NCI-H1092 treated with DMSO at 0.1 percent for 48 hours (cell line): ENCODE data around the gene LRRC47.

Experiments
- DNase-seq: peaks from one replicate; lab custom pipeline; 2025; lab: John Stamatoyannopoulos, UW

The LRRC47 gene

DNA sequence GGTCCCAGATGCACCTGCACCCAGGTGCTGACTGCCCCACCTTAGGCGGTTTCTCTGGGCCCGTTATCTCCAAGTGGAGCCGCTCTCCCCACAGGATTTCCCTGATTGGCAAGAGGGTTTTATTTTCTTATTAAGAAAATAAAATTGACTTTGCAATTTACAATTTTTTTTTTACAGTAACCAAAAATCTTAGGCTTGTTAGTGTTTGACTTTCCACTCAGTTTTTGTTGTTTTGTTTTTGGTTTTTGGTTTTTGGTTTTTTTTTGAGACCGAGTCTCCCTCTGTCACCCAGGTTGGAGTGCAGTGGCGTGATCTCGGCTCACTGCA is 48.8 kb downstream of the LRRC47 start:
- DNase-seq: no peak

DNA sequence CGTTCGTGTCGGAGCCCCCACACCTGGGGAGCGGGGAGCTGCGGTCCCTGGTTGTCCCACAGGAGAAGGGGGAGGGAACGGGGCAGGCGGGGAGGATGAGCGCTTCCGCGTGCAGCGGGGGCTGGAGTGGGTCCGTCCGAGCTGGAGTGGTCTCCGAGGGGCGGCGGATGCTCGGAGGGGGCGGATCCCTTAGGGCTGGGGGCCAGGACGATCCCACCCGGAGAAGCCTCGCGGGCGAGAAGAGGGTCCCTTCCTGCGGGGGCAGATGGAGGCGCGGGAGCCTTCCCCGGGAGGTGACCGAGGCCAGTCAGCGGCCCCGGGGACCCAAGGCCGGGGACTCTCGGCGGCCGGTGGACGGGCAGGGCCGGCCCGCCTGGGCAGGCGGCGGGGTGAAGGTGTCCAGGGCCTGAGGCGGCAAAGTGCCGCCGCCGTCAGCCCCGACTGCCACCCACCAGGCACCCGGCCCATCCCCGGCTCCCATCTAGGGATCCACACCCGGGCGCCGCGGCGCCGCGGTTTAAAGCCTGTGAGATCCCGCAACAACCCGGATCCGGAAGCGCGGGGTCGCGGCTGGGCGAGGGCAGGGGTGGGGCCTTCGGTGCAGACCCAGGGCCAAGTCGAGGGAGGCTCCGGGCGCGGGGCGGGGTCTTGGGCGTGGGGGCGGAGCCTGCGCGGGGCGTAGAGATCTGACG is 49.3 kb downstream of the LRRC47 start:
- DNase-seq: no peak

DNA sequence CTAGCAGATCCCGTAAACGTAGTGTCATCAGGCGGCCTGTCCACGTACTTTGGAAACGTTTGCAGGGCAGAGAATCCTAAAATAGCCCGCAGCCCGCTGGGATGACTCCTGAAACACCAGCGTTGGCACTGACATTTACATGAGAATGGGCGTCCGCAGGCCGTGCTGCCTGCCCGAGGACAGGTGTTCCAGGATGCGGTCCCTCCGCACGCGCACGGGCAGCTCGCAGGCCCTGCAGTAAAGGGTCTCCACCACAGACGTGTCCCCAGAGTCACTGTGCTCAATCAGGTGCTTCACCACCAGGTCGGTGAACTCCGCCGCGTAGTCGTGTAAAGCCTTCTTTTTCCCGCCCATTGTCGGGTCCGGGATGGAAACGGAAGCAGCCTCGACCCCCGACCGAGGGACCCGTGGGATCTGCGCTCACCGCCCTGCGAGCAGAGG is 49.9 kb downstream of the LRRC47 start:
- DNase-seq: no peak

DNA sequence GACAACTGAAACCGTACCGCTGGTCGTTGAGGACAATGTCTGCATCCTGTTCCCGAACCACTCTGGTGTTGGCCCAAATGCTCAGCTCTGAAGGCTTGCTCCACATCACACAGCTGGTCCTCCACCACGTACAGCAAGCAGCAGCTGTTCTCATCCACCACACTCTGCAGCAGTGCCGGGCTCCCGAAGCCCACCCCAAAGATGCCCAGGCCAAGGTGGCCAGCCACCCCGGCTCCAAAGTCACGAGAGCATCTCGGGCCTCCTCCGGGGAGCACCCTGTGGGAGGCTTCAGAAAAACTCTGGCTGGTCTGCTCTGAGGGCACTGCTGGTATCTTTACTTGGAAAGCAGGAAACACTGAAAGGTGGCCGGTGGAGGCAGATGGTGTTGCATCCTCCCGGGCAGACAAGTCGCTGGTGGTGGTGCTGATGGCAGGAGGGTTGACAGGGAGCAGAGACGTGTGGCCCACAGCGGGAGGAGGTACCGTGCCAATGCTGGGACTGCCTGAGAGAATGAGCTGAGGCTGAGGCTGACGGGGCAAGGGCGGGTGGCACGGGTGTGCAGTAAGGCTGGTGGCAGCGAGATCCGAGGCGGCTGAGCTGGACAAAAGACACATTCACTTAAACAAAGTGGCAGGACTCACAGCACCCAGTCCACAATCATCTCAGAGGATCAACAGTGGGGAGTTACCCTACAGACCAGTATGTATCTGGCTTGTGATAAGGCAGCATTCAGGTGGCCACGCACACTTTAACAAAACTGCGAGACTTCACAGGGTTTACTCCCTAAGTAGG is 50.5 kb downstream of the LRRC47 start:
- DNase-seq: no peak

DNA sequence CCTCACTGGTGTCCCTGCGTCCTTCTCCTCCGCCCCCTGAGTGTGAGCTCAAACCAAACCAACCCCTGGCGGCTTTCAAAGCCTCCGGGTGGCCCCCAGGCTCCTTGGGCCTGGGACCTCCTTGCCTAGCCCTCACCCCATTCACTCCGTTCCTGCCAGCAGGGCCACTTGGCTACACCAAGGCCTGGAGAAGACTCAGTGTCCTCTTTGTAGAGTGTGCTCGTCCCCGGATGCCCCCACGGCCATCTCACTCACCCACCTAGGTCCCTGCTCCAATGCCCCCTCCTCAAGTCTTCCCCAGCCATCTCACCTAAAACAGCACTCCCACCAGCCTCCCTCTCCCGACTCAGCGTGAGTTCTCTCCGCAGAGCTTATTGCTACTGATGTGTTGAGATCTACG is 51.2 kb downstream of the LRRC47 start:
- DNase-seq: no peak

DNA sequence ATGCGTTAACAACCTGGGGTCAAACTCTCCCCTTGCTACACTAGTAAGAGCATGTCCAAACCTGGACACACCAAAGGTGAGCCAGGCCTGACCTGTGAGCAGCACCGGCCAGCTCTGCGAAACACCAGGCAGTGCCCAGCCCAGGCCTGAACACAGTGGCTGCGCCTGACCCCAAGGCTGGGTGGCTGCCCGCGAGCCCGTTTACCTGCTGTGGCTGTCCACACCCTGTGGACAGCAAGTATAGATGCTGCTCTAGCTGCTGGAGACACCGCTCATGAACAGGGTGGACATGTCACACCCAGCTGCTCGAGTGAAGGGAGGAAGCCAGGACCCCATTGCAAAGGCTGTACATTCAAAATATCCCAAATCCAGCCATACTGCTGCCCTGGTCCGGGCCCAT is 51.7 kb downstream of the LRRC47 start:
- no peak for DNase-seq

DNA sequence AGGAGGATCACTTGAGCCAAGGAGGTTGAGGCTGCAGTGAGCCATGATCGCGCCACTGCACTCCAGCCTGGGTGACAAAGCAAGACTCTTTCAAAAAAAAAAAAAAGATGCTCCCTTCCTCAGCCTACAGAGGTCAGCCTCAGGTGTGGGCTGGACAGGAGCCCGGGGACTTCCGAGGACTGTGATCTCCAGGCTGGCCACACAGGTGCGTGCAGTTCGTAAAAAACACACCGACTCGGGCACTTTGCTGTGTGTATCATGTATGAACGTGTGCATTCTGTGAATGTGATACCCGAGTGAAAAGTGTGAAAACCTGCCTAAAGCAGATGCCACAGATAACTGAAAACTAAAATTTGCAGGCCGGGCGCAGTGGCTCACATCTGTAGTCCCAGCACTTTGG is 52.5 kb downstream of the LRRC47 start:
- DNase-seq: no peak

DNA sequence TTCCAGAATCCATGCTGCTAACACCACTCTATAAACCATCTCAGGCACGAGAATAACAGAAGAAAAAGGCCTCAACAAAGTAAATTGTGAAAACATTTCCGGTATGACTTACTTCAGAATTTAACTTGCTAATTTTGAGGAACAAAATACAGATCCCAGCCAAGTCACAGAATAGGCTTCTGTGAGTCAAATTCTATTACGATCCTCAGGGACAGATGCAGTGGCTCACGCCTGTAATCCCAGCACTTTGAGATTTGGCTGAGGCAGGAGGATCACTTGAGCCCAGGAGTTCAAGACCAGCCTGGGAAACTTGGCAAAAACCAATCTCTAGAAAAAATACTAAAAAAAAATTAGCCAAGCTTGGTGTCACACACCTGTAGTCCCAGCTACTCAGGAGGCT is 52.9 kb downstream of the LRRC47 start:
- no peak for DNase-seq

DNA sequence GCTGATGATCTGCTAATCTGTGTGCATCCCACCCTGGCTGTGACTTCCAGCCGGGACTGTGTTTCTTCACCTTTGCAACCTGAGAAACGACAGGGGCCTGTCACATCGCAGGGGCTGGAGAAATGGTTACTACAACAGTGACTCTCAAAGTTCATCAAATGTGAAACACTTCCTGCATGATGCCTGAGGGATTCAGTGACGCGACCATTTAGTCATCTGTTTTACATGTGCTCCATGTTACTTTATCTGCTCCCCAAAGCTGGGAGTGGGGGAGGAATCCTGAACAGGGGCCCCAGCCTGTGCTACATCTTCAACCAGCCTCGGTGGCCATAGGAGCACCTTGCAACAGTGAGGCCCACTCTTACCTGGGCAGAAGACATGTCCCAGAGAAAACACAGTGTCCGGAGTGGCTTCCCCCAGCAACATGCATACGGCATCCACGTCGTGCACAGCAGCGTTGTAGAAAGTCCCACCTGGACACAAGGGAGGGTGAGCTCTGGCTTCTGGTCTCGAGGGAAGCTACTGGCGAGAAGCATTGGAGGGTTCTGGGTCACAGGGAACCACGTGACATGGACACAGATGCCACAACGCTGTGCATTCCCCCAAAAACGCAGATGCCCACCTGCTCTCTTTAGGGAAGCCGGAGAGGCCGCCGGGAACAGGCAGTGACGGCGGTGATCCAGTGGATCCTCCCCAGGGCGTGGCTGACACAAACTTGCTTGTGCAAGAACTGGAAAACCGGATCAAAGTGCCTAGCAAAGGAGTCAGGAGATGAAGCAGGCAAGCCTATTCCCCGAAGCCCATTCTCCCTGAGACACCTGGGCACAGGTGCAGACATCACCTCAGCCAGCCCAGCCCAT is 53.6 kb downstream of the LRRC47 start:
- DNase-seq: no peak

DNA sequence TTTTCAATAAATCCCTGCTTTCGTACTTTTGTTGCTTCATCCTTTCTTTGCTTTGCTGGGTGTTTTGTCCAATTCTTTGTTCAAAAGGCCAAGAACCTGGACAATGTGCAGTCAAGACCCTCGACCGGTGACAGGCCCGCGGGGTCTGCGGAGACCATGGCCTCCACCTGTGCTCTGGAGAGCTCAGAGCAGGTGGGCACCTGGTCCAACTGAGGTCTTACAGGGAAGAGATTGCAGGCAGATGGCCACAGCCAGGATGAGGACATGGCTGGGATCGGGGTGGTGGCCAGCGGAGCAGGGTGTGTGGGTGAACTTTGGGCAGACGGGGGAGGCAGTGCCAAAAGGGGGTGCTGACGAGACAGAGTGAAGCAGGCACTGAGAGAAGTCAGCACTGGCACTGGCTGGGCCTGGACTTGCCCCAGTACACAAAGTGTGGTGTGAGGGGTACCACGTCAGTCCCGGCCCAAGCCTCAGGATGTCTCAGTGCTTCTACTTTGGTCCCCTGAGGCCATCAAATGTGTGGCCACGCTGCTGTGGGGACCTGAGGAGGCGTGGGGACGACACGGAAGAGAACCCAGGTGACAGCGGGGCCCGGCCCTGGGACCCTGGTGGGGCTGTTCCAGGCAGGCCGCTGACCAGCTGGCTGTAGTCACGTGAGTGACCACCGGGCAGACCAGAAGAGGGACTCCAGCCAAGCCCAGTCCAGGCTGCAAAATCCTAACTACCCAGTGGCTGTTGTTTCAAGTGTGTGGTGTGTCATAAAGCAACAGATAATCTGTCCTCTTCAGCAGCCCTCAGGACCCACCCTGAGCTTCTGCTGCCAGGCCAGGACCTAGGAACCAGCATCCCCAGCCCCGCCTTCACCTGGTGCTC is 54.5 kb downstream of the LRRC47 start:
- no peak for DNase-seq

DNA sequence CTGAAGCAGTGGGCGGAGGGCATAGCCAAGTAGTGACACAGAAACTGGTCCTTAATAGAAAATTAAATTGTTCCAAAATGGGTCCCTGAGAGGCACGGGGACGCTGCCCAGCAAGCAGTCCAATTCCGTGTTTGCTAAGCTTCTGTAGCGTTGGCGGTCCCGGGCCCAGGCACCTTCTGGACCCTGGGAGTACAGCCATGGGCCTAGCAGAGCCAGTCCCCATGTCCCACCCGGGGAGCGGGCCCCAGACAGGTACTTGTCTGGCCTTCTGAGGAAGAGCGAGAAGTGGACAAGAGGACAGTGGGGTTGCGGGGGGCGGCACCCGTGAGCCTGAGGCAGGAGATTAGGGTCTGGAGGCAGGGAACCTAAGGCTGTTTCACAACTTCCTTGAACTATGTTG is 55.5 kb downstream of the LRRC47 start:
- no peak for DNase-seq

DNA sequence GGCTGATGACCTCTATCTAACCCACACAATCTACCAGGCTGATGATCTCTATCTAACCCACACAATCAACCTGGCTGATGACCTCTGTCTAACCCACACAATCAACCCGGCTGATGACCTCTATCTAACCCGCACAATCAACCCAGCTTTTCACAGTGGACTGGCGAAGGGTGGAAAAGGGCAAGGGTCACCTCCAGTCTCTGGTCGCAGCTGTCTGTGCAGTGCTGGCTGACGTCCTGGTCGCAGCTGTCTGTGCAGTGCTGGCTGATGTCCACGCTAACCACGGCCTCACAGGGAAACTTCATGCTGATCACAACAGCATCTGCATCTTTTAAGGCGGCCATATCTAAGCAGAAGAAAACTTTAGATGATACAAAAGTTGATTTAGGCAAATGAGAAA is 56.3 kb downstream of the LRRC47 start:
- no peak for DNase-seq

DNA sequence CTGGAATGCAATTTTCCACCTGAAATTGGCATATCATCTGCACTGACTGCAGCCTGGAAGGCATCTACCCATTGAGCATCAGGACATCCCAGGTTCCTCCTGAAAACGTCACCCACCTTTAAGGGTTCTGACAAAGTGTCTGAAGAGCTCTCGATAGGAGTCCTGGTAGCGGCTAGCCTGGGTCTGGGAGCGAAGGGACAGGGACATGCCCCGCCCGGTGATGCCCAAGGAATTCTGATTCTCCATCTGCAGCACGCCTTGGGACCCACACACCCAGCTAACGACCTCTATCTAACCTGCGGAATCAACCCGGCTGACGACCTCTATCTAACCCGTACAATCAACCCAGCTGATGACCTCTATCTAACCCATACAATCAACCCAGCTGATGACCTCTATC is 57.4 kb downstream of the LRRC47 start:
- no peak for DNase-seq

DNA sequence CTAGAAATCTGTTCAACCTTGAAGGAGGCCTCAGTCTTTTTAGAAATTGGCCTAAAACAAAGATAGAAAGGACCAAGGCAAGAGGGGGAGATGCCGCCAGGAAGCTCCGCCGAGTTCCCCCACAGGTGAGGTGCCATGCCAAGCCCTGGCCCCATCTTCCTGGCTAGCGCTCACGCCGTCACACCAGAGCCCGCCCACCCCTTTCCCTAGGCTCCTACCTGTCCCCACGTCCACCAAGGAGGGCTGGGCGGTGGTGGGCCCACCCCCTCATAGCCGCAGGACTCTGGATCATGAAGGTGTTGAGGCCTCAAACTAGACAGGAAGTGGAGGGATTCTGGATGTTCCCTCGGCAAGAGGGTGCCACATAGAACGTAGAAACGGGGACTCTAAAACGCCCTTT is 59.6 kb downstream of the LRRC47 start:
- no peak for DNase-seq

DNA sequence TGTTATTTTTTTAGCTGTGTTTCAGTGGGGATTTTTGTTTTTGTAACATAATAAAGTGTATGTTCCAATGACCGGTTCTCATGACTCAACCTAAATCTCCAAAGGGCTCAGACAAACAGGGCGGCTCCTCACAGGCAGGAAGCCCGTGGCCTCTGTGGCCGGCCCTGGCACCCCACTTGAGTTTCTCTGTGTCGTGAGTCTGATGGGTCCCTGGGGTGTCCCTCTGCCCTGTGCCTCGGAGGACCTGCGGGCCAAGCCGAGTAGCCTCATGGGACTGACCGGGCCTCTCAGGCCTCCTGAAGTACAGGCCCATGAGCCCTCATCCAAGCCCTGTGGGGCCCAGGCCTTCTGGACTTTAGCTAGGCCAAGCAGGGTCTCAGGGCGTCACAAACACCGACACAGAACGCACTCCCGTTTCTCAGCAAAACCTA is 60.2 kb downstream of the LRRC47 start:
- no peak for DNase-seq

DNA sequence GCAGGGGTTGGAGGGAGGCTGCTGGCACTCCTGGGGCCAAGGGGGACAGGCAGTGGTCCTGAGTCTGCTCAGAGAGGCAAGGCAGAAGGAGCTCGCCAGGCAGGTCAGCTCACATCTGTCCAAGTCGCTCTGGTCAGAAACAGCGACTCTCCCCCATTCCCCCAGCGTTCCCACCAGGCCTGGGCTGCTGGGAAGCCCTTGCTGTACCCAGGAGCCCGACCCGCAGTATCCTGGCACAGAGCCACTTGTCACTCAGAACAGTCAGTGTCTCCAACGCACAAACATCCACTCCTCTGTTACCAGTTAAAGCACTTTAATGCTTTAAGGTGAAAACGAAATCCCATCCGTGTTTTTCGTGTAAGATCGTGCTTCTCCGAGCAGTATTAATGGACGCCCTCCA is 60.6 kb downstream of the LRRC47 start:
- no peak for DNase-seq

DNA sequence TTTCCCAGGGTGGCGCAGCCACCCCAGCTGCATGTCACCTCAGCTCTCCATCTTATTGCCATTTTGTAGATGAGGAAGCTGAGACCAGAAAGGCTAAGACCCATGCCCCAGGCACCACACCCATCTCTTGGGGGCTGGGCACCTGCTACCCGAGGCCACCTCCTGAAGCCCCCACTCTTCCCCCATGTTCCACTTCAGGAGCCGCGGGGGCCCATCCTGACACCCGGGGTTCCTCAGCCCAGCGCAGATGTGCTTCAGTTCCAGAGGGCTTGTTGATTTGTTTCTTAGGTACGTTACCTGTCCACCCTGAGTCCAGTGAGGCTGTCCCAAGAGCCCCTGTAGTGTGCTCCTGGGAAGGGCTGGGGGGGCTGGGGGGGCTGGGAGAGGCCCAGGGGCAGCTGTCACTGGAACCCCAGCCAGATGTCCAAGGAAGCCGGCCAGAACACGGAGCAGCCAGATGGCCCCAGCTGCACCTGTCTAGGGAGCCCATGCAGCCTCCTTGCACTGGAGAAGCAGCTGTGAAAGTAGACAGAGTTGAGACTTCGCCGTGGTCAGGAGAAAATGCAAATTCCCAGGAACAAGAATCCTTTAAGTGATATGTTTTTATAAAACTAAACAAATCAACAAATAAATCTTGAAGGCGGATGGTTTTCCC is 61.1 kb downstream of the LRRC47 start:
- DNase-seq: no peak

DNA sequence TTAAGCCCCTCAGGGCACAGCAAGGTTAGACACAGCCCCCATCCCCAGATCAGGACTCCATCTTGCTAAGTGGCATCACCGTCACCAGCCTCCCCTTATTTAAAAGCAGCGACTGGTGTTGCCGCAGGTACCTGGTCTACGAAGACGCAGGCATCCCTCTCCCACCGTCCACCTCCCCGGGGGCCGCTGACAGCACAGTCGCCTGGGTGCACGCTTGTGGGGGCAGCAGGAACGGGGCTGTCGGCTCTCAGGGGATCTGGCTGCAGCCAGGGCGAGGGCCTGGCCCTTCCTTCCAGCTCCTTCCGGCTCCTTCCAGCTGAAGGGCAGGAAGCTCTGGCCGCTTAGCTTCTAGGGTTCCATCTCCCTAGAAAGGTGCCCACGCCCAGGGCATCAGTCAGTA is 61.7 kb downstream of the LRRC47 start:
- no peak for DNase-seq

DNA sequence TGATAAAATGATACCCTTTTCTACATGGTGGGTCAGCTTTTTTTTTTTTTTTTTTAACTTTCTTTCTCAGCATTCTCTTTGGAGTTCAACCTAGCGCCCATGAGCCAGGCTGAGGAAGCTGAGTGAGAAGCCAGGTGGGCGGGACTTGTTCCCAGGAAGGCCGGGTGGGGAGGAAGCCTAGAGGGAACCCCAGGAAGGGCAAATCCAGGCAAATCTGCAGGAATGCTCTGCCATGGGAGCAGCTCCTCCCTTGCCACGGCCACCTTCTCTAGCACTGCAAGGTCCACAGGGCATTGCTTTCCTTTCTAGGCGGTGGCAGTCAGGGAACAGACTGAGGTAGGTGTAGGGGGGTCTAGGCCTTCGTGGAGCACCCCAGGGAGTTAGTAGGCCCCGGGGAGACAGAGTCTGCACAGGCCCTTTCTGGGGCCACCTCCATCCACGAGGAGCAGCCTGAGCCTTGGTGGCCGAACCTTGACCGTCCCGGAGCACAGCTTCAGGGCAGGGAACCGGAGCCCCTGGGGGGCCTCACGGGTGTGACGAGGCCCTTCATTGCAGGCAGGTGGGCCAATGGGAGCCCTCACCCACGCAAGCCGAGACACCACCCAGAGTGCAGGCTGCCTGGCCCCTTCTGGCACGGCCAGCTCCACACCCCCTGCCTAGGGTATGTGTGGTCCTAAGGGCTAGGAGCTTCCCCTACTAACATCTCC is 62.3 kb downstream of the LRRC47 start:
- no peak for DNase-seq

DNA sequence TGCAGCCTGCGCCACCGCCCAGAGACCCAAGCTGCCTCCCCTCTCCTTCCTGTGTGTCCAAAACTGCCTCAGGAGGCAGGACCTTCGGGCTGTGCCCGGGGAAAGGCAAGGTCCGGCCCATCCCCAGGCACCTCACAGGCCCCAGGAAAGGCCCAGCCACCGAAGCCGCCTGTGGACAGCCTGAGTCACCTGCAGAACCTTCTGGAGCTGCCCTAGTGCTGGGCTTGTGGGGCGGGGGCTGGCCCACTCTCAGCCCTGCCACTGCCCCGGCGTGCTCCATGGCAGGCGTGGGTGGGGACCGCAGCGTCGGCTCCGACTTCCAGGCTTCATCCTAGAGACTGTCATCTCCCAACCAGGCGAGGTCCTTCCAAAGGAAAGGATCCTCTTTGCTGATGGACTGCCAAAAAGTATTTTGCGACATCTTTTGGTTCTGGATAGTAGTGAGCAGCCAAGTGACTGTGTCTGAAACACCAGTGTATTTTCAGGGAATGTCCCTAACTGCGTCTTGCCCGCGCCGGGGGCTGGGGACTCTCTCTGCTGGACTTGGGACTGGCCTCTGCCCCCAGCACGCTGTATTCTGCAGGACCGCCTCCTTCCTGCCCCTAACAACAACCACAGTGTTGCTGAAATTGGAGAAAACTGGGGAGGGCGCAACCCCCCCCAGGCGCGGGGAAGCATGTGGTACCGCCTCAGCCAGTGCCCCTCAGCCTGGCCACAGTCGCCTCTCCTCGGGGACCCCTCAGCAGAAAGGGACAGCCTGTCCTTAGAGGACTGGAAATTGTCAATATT is 63.0 kb downstream of the LRRC47 start:
- no peak for DNase-seq
